HepG2 (cell line): ENCODE results near the gene ANKRD39. TPM values are rescaled to one million over a fixed set of nuclear protein-coding genes. Genes with fewer than 3 reads are reported as not detected.

Experiments used
- CENPX ChIP-seq: sonication (generic); formaldehyde crosslinking; IDR thresholded peaks from 2 replicates; pipeline ENCODE4 v1.9.0; 2021; ENCODE audit warnings: mild to moderate bottlenecking, missing genetic modification reagents, moderate library complexity
- ELF4 ChIP-seq: sonication (generic); formaldehyde crosslinking; IDR thresholded peaks from 2 replicates; pipeline ENCODE4 v1.5.0; 2020; ENCODE audit warnings: missing genetic modification reagents, mild to moderate bottlenecking, moderate library complexity, borderline replicate concordance
- GZF1 ChIP-seq: sonication (generic); formaldehyde crosslinking; IDR thresholded peaks from 2 replicates; pipeline ENCODE4 v1.5.1; 2020; ENCODE audit warnings: mild to moderate bottlenecking, missing genetic modification reagents
- HNRNPLL ChIP-seq: fragments of 200-400 bp; formaldehyde crosslinking; IDR thresholded peaks from 2 replicates; pipeline ENCODE4 v1.6.1; 2017; ENCODE audit warnings: mild to moderate bottlenecking, low read depth, low read length; ENCODE audit not compliant: poor library complexity, severe bottlenecking
- HOXD1 ChIP-seq: sonication (generic); formaldehyde crosslinking; IDR thresholded peaks from 2 replicates; pipeline ENCODE4 v1.5.0; 2020; ENCODE audit warnings: missing genetic modification reagents
- KAT7 ChIP-seq: IDR thresholded peaks from 2 replicates; pipeline ENCODE4 v1.6.1; 2018; ENCODE audit warnings: borderline replicate concordance, missing compliant biosample characterization
- MAFK ChIP-seq, 2 experiments: IDR thresholded peaks in 1 of 2; conservative IDR thresholded peaks in 1 of 2; 2 replicates each; pipeline ENCODE4 v1.6.1; 2011; ENCODE audit warnings: improper control_type of control experiment in 2 of 2, low read length in 2 of 2
- NR2F6 ChIP-seq, 2 experiments: IDR thresholded peaks; 2 replicates each; pipeline ENCODE4 v1.6.1; 2016; ENCODE audit warnings: antibody characterized with exemption in 1 of 2, mild to moderate bottlenecking in 1 of 2
- SMAD9 ChIP-seq: sonication (generic); formaldehyde crosslinking; IDR thresholded peaks from 2 replicates; pipeline ENCODE4 v1.5.1; 2020; ENCODE audit warnings: mild to moderate bottlenecking, missing genetic modification reagents
- ZFP62 ChIP-seq: sonication (generic); formaldehyde crosslinking; IDR thresholded peaks from 2 replicates; pipeline ENCODE4 v1.4.0; 2020; ENCODE audit warnings: missing genetic modification reagents
- ZNF335 ChIP-seq: sonication (generic); formaldehyde crosslinking; IDR thresholded peaks from 2 replicates; pipeline ENCODE4 v1.4.0; 2020; ENCODE audit warnings: missing genetic modification reagents
- ZNF563 ChIP-seq: sonication (generic); formaldehyde crosslinking; IDR thresholded peaks from 2 replicates; pipeline ENCODE4 v1.8.0; 2022; ENCODE audit warnings: mild to moderate bottlenecking, moderate library complexity, missing genetic modification reagents
- polyA plus RNA-seq, 8 experiments: library from polyadenylated mRNA; depleted of rRNA in 3 of 8; stranded (reverse) in 7 of 8; unstranded in 1 of 8; fragments of >200 nt; fragmentation: Illumina TruSeq in 4 of 8; extraction: Trizol in 4 of 8; gene quantifications; 2 replicates each; pipeline versions ENCODE4 v1.2.1 to v1.2.3, GENCODE V29; 2011 to 2016; ENCODE audit warnings: low read depth in 4 of 8, missing spikeins in 1 of 8, mixed read lengths in 1 of 8; ENCODE audit not compliant: insufficient read depth in 1 of 8
- total RNA-seq, 5 experiments: library from RNA; depleted of rRNA; stranded (reverse); fragments of >200 nt; fragmentation: Illumina TruSeq; extraction: Trizol; gene quantifications; 2 replicates each; pipeline ENCODE4 v1.2.3, GENCODE V29; 2016; ENCODE audit warnings: low read depth in 1 of 5
- TF ChIP-seq, protein P1 (sequence below): IDR thresholded peaks from 2 replicates; pipeline ENCODE4 v1.6.1; 2016; ENCODE audit warnings: missing compliant biosample characterization, missing genetic modification reagents, borderline replicate concordance
- TF ChIP-seq, protein P2 (sequence below), 2 experiments: sonication (generic) in 1 of 2; formaldehyde crosslinking in 1 of 2; IDR thresholded peaks; 2 replicates each; pipeline versions ENCODE4 v1.6.1 to v1.9.0; 2014 to 2022; ENCODE audit warnings: antibody characterized with exemption in 1 of 2, borderline replicate concordance in 1 of 2, inconsistent platforms in 1 of 2, low read depth in 1 of 2, missing genetic modification reagents in 1 of 2
- TF ChIP-seq, protein P3 (sequence below): sonication (generic); formaldehyde crosslinking; IDR thresholded peaks from 2 replicates; pipeline ENCODE4 v1.4.0; 2020; ENCODE audit warnings: mild to moderate bottlenecking, missing genetic modification reagents, borderline replicate concordance
- TF ChIP-seq, protein P4 (sequence below): sonication (generic); formaldehyde crosslinking; IDR thresholded peaks from 2 replicates; pipeline ENCODE4 v1.5.0; 2020; ENCODE audit warnings: missing genetic modification reagents
- TF ChIP-seq, protein P5 (sequence below): sonication (generic); formaldehyde crosslinking; conservative IDR thresholded peaks from 2 replicates; pipeline ENCODE4 v1.4.0; 2020; ENCODE audit warnings: missing genetic modification reagents

The ANKRD39 gene
- total and polyA plus RNA-seq, 2 of the 13 experiments (the other 11 are each of a cell fraction or from before 2014, with no cell fraction given) = 23.2 to 24.8 TPM

DNA sequence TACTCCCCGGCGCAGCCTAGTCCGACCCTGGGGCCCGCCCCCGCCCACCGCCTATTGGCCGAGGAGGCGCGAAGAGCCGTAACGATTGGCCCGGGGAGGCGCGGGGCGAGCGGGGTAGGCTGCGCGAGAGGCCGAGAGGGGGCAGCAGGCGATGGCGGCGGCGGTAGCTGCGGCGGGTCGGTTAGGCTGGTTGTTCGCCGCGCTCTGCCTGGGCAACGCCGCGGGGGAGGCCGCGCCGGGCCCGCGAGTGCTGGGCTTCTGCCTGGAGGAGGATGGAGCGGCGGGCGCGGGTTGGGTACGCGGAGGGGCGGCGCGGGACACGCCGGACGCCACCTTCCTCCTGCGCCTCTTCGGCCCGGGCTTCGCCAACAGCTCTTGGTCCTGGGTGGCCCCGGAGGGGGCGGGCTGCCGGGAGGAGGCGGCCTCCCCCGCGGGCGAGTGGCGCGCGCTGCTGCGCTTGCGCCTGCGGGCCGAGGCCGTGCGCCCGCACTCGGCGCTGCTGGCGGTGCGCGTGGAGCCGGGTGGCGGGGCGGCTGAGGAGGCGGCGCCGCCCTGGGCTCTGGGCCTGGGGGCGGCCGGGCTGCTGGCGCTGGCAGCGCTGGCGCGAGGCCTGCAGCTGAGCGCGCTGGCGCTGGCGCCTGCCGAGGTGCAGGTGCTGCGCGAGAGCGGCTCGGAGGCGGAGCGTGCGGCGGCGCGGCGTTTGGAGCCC is 41.5 kb downstream of the ANKRD39 start, which contains the start of gene CNNM3 (continued):
- TF ChIP-seq ZNF335 (CRISPR knock-in tag) (no peak), ELF4 (CRISPR knock-in tag) (no peak), ZNF563 (CRISPR knock-in tag) (no peak; the same call in 1 of the 2 replicates), NR2F6 (IDR thresholded peaks at IDR 0.05) (no peak), NR2F6 (CRISPR knock-in tag; IDR thresholded peaks at IDR 0.05) (0 out of 2 replicates have a peak, but pooled peaks have one; percentile 11), CENPX (no peak), GZF1 (no peak), ZFP62 (CRISPR knock-in tag) (no peak), KAT7 (CRISPR knock-in tag) (peak; percentile 52; the same call in 1 of the 2 replicates), MAFK (conservative IDR thresholded peaks at IDR 0.05 in 1 of 2, IDR thresholded peaks at IDR 0.05 in 1 of 2; ENCODE audit: low read length in 2 of 2) (no peak), HNRNPLL (peak; percentile 93), SMAD9 (CRISPR knock-in tag) (no peak), HOXD1 (CRISPR knock-in tag) (peak; percentile 78; the same call in 1 of the 2 replicates)
- TF ChIP-seq, protein P1, sequence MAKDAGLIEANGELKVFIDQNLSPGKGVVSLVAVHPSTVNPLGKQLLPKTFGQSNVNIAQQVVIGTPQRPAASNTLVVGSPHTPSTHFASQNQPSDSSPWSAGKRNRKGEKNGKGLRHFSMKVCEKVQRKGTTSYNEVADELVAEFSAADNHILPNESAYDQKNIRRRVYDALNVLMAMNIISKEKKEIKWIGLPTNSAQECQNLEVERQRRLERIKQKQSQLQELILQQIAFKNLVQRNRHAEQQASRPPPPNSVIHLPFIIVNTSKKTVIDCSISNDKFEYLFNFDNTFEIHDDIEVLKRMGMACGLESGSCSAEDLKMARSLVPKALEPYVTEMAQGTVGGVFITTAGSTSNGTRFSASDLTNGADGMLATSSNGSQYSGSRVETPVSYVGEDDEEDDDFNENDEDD (CRISPR knock-in tag) = peak; percentile 83; the same call in 1 of the 2 replicates
- TF ChIP-seq, protein P2, sequence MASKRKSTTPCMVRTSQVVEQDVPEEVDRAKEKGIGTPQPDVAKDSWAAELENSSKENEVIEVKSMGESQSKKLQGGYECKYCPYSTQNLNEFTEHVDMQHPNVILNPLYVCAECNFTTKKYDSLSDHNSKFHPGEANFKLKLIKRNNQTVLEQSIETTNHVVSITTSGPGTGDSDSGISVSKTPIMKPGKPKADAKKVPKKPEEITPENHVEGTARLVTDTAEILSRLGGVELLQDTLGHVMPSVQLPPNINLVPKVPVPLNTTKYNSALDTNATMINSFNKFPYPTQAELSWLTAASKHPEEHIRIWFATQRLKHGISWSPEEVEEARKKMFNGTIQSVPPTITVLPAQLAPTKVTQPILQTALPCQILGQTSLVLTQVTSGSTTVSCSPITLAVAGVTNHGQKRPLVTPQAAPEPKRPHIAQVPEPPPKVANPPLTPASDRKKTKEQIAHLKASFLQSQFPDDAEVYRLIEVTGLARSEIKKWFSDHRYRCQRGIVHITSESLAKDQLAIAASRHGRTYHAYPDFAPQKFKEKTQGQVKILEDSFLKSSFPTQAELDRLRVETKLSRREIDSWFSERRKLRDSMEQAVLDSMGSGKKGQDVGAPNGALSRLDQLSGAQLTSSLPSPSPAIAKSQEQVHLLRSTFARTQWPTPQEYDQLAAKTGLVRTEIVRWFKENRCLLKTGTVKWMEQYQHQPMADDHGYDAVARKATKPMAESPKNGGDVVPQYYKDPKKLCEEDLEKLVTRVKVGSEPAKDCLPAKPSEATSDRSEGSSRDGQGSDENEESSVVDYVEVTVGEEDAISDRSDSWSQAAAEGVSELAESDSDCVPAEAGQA (IDR thresholded peaks at IDR 0.05; ENCODE audit: low read depth) = 0 out of 2 replicates have a peak, but pooled peaks have one; percentile 41
- TF ChIP-seq, protein P2 (CRISPR knock-in tag; IDR thresholded peaks at IDR 0.05; ENCODE audit: borderline replicate concordance) = no peak; the same call in 1 of the 2 replicates
- TF ChIP-seq, protein P3, sequence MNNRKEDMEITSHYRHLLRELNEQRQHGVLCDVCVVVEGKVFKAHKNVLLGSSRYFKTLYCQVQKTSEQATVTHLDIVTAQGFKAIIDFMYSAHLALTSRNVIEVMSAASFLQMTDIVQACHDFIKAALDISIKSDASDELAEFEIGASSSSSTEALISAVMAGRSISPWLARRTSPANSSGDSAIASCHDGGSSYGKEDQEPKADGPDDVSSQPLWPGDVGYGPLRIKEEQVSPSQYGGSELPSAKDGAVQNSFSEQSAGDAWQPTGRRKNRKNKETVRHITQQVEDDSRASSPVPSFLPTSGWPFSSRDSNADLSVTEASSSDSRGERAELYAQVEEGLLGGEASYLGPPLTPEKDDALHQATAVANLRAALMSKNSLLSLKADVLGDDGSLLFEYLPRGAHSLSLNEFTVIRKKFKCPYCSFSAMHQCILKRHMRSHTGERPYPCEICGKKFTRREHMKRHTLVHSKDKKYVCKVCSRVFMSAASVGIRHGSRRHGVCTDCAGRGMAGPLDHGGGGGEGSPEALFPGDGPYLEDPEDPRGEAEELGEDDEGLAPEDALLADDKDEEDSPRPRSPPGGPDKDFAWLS (CRISPR knock-in tag) = no peak
- TF ChIP-seq, protein P4, sequence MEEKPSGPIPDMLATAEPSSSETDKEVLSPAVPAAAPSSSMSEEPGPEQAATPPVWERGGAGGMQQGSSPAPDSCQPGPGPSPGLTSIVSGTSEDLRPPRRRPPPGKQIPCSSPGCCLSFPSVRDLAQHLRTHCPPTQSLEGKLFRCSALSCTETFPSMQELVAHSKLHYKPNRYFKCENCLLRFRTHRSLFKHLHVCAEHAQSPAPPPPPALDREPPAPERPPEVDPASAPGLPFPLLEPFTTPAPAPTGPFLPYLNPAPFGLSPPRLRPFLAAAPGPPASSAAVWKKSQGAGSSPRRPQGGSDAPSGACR = 0 out of 2 replicates have a peak, but pooled peaks have one; percentile 9
- TF ChIP-seq, protein P5, sequence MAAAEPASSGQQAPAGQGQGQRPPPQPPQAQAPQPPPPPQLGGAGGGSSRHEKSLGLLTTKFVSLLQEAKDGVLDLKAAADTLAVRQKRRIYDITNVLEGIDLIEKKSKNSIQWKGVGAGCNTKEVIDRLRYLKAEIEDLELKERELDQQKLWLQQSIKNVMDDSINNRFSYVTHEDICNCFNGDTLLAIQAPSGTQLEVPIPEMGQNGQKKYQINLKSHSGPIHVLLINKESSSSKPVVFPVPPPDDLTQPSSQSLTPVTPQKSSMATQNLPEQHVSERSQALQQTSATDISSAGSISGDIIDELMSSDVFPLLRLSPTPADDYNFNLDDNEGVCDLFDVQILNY (CRISPR knock-in tag) = peak; percentile 62
